G401.6 (cell line): ENCODE results near the gene PEX19.

ENCODE experiments used
- FAIRE-seq: peaks from 2 replicates; lab custom pipeline; 2012; peaks lifted over from hg19 to GRCh38; lab: Jason Lieb, UNC

PEX19 gene

GRCh38 chr1:160237558-160237957 is 47.4 kb downstream of the PEX19 start:
- no peak for FAIRE-seq

GRCh38 chr1:160236806-160237205 is 48.1 kb downstream of the PEX19 start:
- FAIRE-seq = no peak

DNA sequence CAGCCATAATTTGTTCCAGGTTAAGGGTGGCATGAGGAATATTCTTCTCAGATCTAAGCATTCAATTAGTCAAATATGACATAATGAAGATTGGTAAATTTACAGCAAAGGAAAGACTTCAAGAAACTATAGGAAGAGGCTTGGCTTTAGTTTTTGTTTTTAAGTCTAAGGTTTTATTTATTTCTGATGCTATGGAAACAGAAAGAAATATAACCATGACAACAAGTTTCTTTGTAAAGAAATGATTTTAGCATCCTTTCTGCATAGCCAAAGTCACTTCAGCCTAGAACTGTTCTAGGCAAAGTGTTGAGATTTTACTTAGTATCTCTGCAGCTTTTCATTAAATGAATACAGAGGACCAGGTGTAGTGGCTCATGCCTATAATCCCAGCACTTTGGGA is 52.0 kb downstream of the PEX19 start:
- FAIRE-seq = no peak

- no peak for FAIRE-seq
Measured at GRCh38 chr1:160228431-160228830, 56.5 kb downstream of the PEX19 start.

GRCh38 chr1:160227561-160227960 is 57.4 kb downstream of the PEX19 start:
- FAIRE-seq = no peak

GRCh38 chr1:160227034-160227433 is 57.9 kb downstream of the PEX19 start:
- no peak for FAIRE-seq
